Measurements from ENCODE around the gene CASP8. TPM values are rescaled to one million over a fixed set of nuclear protein-coding genes. Genes with fewer than 3 reads are reported as not detected.

CASP8 gene
- total RNA-seq, 1 experiment from 2014 or later = 32.8 TPM

DNA sequence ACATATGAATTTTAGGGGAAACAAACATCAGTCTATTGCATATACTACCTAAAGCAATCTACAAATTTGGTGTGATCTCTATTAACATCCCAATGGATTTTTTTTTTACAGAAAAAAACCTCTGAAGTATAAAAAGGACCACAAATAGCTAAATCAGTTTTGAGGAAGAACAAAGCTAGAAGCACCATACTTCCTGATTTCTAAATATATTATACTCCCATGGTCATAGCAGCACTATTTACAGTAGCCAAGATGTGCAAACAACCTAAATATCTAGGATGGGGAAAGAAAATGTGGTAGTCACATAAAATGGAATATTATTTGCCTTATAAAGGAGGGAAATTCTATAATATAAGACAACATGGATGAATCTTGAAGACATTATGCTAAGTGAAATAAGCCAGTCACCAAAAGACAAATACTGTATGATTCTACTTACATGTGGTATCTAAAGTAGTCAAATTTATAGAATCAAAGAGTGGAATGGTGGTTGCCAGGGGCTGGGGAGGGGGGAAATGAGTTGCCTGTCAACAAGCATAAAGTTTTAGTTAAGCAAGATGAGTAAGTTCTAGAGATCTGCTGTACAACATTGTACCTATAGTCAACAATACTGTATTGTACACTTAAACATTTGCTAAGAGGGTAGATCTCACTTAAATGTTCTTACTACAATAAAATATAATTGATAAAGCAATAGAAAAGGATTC lies 17.6 kb upstream of the CASP8 start:
- Mint-ChIP-seq H3K4me3 (ENCODE audit: unreplicated experiment) (no peak overlapping the region), H3K36me3 (ENCODE audit: insufficient read depth, unreplicated experiment) (peaks cover 25% of the 10 kb centered on the region), H3K27me3 (ENCODE audit: insufficient read depth, unreplicated experiment) (no peaks in the 10 kb centered on the region), H3K27ac (ENCODE audit: low read depth, unreplicated experiment) (no peak overlapping the region), H3K9me3 (ENCODE audit: unreplicated experiment) (peaks cover 7% of the 10 kb centered on the region), H3K4me1 (ENCODE audit: insufficient read depth, unreplicated experiment) (no peaks in the 10 kb centered on the region)
- intact Hi-C loops (cut with micrococcal nuclease) = no loop called here
- ChIA-PET CTCF (interaction anchor here (0.7 kb wide), 2 partner anchors 122 to 197 kb away, joined by 3 read pairs; no protein-coding TSS in a partner anchor), POLR2A (interaction anchor here (0.6 to 1.6 kb wide), 2 partner anchors 9 to 15 kb away, joined by 4 to 5 read pairs; no protein-coding TSS in a partner anchor)
- BruUV-seq (replicated peaks) = no TSS peak
- TF ChIP-seq CTCF (IDR thresholded peaks at IDR 0.05; ENCODE audit: unreplicated experiment) = no peak
- no peak for DNase-seq (ENCODE audit: unreplicated experiment)

GRCh38 chr2:201244829-201245228 lies 15.5 kb upstream of the CASP8 start:
- Mint-ChIP-seq H3K27me3 (ENCODE audit: insufficient read depth, unreplicated experiment) (no peaks in the 10 kb centered on the region), H3K36me3 (ENCODE audit: insufficient read depth, unreplicated experiment) (peaks cover 23% of the 10 kb centered on the region), H3K4me3 (ENCODE audit: unreplicated experiment) (no peak overlapping the region), H3K4me1 (ENCODE audit: insufficient read depth, unreplicated experiment) (peaks cover 5% of the 10 kb centered on the region), H3K9me3 (ENCODE audit: unreplicated experiment) (peaks cover 7% of the 10 kb centered on the region), H3K27ac (ENCODE audit: low read depth, unreplicated experiment) (no peak overlapping the region)
- CTCF ChIA-PET = interaction anchor here (1.2 kb wide), 1 partner anchor 118 kb away, joined by 3 read pairs; no protein-coding TSS in a partner anchor
- no peak for TF ChIP-seq CTCF (IDR thresholded peaks at IDR 0.05; ENCODE audit: unreplicated experiment)
- DNase-seq (ENCODE audit: unreplicated experiment) = no peak
- POLR2A ChIA-PET = interaction anchor here (0.7 kb wide), 1 partner anchor 666 kb away, joined by 4 read pairs; no protein-coding TSS in a partner anchor
- no TSS peak for BruUV-seq (replicated peaks)
- intact Hi-C loops (cut with micrococcal nuclease) = no loop called here

GRCh38 chr2:201246280-201246679 lies 14.1 kb upstream of the CASP8 start:
- Mint-ChIP-seq H3K9me3 (ENCODE audit: unreplicated experiment) (peaks cover 2% of the 10 kb centered on the region), H3K27ac (ENCODE audit: low read depth, unreplicated experiment) (peak overlapping the region; percentile 63), H3K27me3 (ENCODE audit: insufficient read depth, unreplicated experiment) (no peaks in the 10 kb centered on the region), H3K36me3 (ENCODE audit: insufficient read depth, unreplicated experiment) (peaks cover 9% of the 10 kb centered on the region), H3K4me3 (ENCODE audit: unreplicated experiment) (no peak overlapping the region), H3K4me1 (ENCODE audit: insufficient read depth, unreplicated experiment) (peaks cover 5% of the 10 kb centered on the region)
- CTCF ChIA-PET = no interaction called here
- no peak for DNase-seq (ENCODE audit: unreplicated experiment)
- POLR2A ChIA-PET = no interaction called here
- no TSS peak for BruUV-seq (replicated peaks)
- intact Hi-C loops (cut with micrococcal nuclease) = no loop called here
- no peak for TF ChIP-seq CTCF (IDR thresholded peaks at IDR 0.05; ENCODE audit: unreplicated experiment)

DNA sequence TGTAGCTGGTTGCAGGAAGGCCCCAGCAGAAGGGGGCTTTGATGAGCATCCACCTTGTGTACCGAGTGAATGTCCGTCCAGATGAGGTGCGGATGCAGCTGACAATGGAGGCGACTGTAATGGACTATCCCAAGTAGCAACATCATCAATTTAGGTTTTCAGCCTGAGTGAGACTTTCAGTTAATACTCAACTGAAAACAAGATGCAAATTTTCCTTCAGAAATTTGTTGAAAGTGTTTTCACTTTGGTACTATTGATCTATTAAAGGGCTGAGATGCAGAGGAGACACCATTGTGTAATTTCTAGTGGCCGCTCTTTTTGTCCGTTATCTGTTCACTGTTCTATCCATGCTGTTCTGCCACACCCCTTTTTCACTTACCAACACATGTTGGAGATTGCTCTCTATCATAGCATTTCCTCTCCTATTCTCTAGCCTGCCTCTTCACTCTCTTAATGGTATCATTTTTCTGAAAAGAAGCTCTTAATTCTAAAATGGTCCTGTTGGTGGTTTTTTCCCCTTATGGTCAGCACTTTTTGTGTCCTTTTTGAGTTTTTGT lies 12.0 kb upstream of the CASP8 start:
- TF ChIP-seq CTCF (IDR thresholded peaks at IDR 0.05; ENCODE audit: unreplicated experiment) = no peak
- no peaks in the 10 kb centered on the region for H3K27me3 Mint-ChIP-seq (ENCODE audit: insufficient read depth, unreplicated experiment)
- H3K9me3 Mint-ChIP-seq (ENCODE audit: unreplicated experiment) = no peaks in the 10 kb centered on the region
- peaks cover 5% of the 10 kb centered on the region for H3K4me1 Mint-ChIP-seq (ENCODE audit: insufficient read depth, unreplicated experiment)
- no TSS peak for BruUV-seq (replicated peaks)
- intact Hi-C loops (cut with micrococcal nuclease) = no loop called here
- H3K4me3 Mint-ChIP-seq (ENCODE audit: unreplicated experiment) = no peak overlapping the region
- CTCF ChIA-PET = no interaction called here
- no peak overlapping the region for H3K27ac Mint-ChIP-seq (ENCODE audit: low read depth, unreplicated experiment)
- POLR2A ChIA-PET = interaction anchor here (1.1 kb wide), 1 partner anchor 10 kb away, joined by 5 read pairs; no protein-coding TSS in a partner anchor
- peaks cover 10% of the 10 kb centered on the region for H3K36me3 Mint-ChIP-seq (ENCODE audit: insufficient read depth, unreplicated experiment)
- DNase-seq (ENCODE audit: unreplicated experiment) = no peak
